ENCODE data around the gene ZIK1. TPM values are rescaled to one million over a fixed set of nuclear protein-coding genes. Genes with fewer than 3 reads are reported as not detected.

Gene ZIK1
- total RNA-seq (2021; fragmentation: NEBNext Ultra II Directional; extraction: Animal tissue kit (Norgen Biotek cat#: 25700)) (36.5 and 38.5 TPM in 2 replicates), polyA plus RNA-seq (2011; rRNA removed) (19.4 and 21.2 TPM in 2 replicates), polyA minus RNA-seq (2011; rRNA and poly(A)+ RNA removed) (39.3 and 52.8 TPM in 2 replicates)
- 25.7 TPM for polyA plus RNA-seq (2011; cell fraction: cytosol; rRNA removed)
- 23.4 TPM for polyA plus RNA-seq (2011; cell fraction: nucleus; rRNA removed)
- 24.9 to 32.0 TPM (median 28.0 TPM) in 4 replicates for polyA plus RNA-seq (2012, experiment 1 of 2)
- polyA plus RNA-seq (2012, experiment 2 of 2), result 3.1 TPM
- polyA plus RNA-seq (2013, experiment 1 of 2), result 19.7 TPM
- 20.0 TPM for polyA plus RNA-seq (2013, experiment 2 of 2)
- 15.0 TPM for polyA minus RNA-seq (2011; cell fraction: cytosol; rRNA and poly(A)+ RNA removed)
- polyA minus RNA-seq (2011; cell fraction: nucleus; rRNA and poly(A)+ RNA removed), result 32.2 TPM
- long read RNA-seq, experiment 1, full-length matches to known transcripts, result 7 of 30 reads
- long read RNA-seq, experiment 1, partial matches to known transcripts, result 3 of 30 reads
- long read RNA-seq, experiment 1, other reads (novel, unspliced or antisense), result 20 of 30 reads
- long read RNA-seq, experiment 2, full-length matches to known transcripts, result 3 of 8 reads
- long read RNA-seq, experiment 2, partial matches to known transcripts, result 0 of 8 reads
- long read RNA-seq, experiment 2, other reads (novel, unspliced or antisense), result 5 of 8 reads

DNA sequence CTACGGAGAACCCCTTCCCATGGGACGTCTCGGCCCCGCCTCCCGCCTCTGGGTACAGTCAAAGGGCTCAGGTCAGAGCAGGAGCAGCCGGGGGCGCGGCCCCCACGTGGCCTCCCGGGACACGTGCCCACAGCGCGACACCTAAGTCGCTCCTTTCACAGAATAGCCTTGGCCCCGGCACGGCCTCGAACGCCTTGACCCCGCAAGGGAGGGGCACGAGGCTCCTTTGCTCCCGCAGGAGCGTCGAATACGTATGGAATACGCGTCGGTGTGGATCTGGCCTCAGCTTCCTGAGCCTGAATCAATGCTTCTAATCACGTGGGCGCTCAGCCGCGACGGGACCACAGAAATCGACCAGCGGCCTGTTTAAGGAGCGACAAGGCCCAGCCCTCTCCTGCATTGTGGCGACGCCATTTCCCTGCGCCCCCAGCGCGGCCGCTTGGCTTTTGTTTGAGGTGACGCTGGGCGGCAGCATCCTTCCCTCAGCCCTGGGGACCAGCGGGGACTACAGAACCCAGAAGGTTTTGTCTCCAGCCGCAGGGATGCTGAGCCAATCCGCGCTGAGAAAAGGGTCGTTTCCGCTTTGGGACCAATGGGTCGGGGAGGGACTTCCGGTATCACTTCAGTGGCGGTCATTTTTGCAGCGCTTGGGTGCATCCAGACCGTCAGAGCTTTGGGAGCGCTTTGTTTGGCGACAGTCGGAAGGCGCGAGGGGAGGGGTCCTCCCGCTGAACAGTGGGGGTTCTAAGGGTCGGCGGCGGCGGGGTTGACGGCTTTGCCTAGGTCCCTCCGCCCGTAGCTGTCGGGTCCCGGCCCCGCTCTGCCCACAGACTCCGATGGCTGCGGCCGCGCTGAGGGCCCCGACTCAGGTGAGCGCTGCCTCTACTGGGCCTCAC, at the start of gene ZIK1:
TSS of gene ZIK1 (plus strand) at position 625 of the 896 bp plus-strand sequence. CDS start at position 837, 212 bp downstream.
- peak; percentile 90 to 92 for DNase-seq (ENCODE audit: low read depth in 1 of 2, low spot score in 2 of 2)
- ChIA-PET POLR2A (ENCODE audit: partially characterized antibody) (interaction anchor here (0.6 to 2.1 kb wide), 15 partner anchors 9 to 246 kb away, joined by 3 to 11 read pairs (median 3); partner anchors contain the start of genes ZNF134, ZNF154, ZNF211 and ZNF530), CTCF (ENCODE audit: partially characterized antibody) (no interaction called here)
- Histone ChIP-seq H2BK20ac (ENCODE audit: low read length) (peak within 1 kb of the TSS; percentile 64; the same call in 1 of the 2 replicates), H3K18ac (ENCODE audit: extremely low read depth, low read length) (peak within 1 kb of the TSS; percentile 66), H4K5ac (ENCODE audit: insufficient read length, low read depth, low read length) (peak within 1 kb of the TSS; percentile 49), H3K23me2 (ENCODE audit: low read depth, low read length) (peaks cover 12% of the 10 kb centered on the region; the same call in 1 of the 2 replicates), H3K56ac (replicated peaks; ENCODE audit: insufficient read length, low read depth, low read length) (peak within 1 kb of the TSS; percentile 51), H2AK5ac (ENCODE audit: low read depth, low read length) (peak within 1 kb of the TSS; percentile 54; the same call in 1 of the 2 replicates), H3K27me3 (replicated peaks in 1 of 4; ENCODE audit: control insufficient read depth in 3 of 4, extremely low read depth in 1 of 4, insufficient read depth in 3 of 4, low read length in 3 of 4) (peaks cover 0 to 5% (median 2%) of the 10 kb centered on the region in 4 experiments; a peak in 2 of 7 replicates), H4K20me1 (replicated peaks in 1 of 2; ENCODE audit: control insufficient read depth in 1 of 2, insufficient read depth in 2 of 2, low read length in 2 of 2) (no peaks in the 10 kb centered on the region), H3K9ac (replicated peaks in 1 of 4; ENCODE audit: extremely low read depth in 1 of 4, low read depth in 3 of 4, low read length in 3 of 4) (peak within 1 kb of the TSS; percentile 83 to 91 (median 84)), H4K91ac (replicated peaks; ENCODE audit: insufficient read length, low read length) (peak within 1 kb of the TSS; percentile 96), H3K4me1 (replicated peaks in 1 of 4; ENCODE audit: control insufficient read depth in 3 of 4, insufficient read depth in 4 of 4, low read length in 3 of 4) (peaks cover 4 to 13% (median 8%) of the 10 kb centered on the region in 4 experiments; a peak in 6 of 7 replicates), H3K36me3 (ENCODE audit: control insufficient read depth in 2 of 4, insufficient read depth in 4 of 4, low read length in 3 of 4) (peaks cover 10 to 31% (median 22%) of the 10 kb centered on the region in 4 experiments), H4K8ac (ENCODE audit: extremely low read depth, insufficient read depth, low read length) (peak within 1 kb of the TSS; percentile 98; the same call in 1 of the 2 replicates), H3K27ac (ENCODE audit: low read depth, low read length) (peak within 1 kb of the TSS; percentile 80; the same call in 1 of the 2 replicates), H3K4me3 (ENCODE audit: extremely low read depth in 1 of 4, insufficient read depth in 2 of 4, low read depth in 3 of 4, low read length in 4 of 4) (peak within 1 kb of the TSS; percentile 87 to 95 (median 93)), H2BK120ac (replicated peaks; ENCODE audit: low read depth, low read length) (peak within 1 kb of the TSS; percentile 75), H3K9me3 (ENCODE audit: insufficient read depth in 2 of 2, low read depth in 1 of 2, low read length in 1 of 2) (peaks cover 20 to 28% of the 10 kb centered on the region in 2 experiments), H3K23ac (ENCODE audit: insufficient read length) (no peak within 1 kb of the TSS), H3K79me2 (ENCODE audit: control insufficient read depth in 1 of 2, insufficient read depth in 2 of 2, low read length in 2 of 2) (peaks cover 11 to 40% of the 10 kb centered on the region in 2 experiments), H3K14ac (ENCODE audit: insufficient read length) (no peak within 1 kb of the TSS), H3K79me1 (ENCODE audit: low read depth, low read length) (peaks cover 19% of the 10 kb centered on the region), H3K4ac (replicated peaks; ENCODE audit: insufficient read length, low read depth, low read length) (peak within 1 kb of the TSS; percentile 96), H2AFZ (ENCODE audit: low read length) (peak within 1 kb of the TSS; percentile 98; the same call in 1 of the 2 replicates), H2BK5ac (ENCODE audit: low read depth, low read length) (peak within 1 kb of the TSS; percentile 98), H2BK15ac (ENCODE audit: low read length) (peak within 1 kb of the TSS; percentile 90; the same call in 1 of the 2 replicates), H3K4me2 (ENCODE audit: insufficient read depth in 1 of 2, low read depth in 2 of 2, low read length in 2 of 2) (peak within 1 kb of the TSS; percentile 81 to 98), H2BK12ac (ENCODE audit: low read depth, low read length) (peak within 1 kb of the TSS; percentile 30; the same call in 1 of the 2 replicates)
- FAIRE-seq, result peak; percentile 97
- WGBS, 2 experiments (ENCODE audit: extremely low coverage in 1 of 2, insufficient coverage in 1 of 2, insufficient read length in 1 of 2, insufficient replicate concordance in 2 of 2, low coverage in 1 of 2, low lambda C conversion rate in 2 of 2, missing lambda C conversion rate in 1 of 2), result 2% methylated on average over 76 of the region's 76 CpGs; no CpG with 5 or more reads in 1 of the 2 experiments
- TF ChIP-seq ASH2L (IDR thresholded peaks at IDR 0.05; ENCODE audit: low read length) (peak; percentile 60), TAF1 (IDR thresholded peaks at IDR 0.05; ENCODE audit: low read depth, low read length) (peak; percentile 84), BCL11A (IDR thresholded peaks at IDR 0.05; ENCODE audit: low read depth in 2 of 2, low read length in 2 of 2) (no peak), HDAC2 (IDR thresholded peaks at IDR 0.05; ENCODE audit: borderline replicate concordance in 1 of 2, low read depth in 2 of 2, low read length in 2 of 2) (peak in 1 of 2 experiments; percentile 97; a peak in 2 of 4 replicates), TCF12 (IDR thresholded peaks at IDR 0.05; ENCODE audit: low read depth, low read length) (no peak), CHD1 (IDR thresholded peaks at IDR 0.05; ENCODE audit: low read depth, low read length) (no peak)

Measured in H1 (cell line).